Chondrocyte (in vitro differentiated cells): Measurements from ENCODE around the gene ENPP6. TPM values are rescaled to one million over a fixed set of nuclear protein-coding genes. Genes with fewer than 3 reads are reported as not detected.

ENCODE experiments used
- DNase-seq: peaks from one replicate; pipeline ENCODE4 v3.0.0; 2021; ENCODE audit warnings: mixed read lengths, low spot score
- H3K27ac Mint-ChIP-seq: one replicate; pipeline ENCODE4 v1.8.0; 2021; ENCODE audit warnings: mild to moderate bottlenecking, moderate library complexity, mixed read lengths; ENCODE audit not compliant: unreplicated experiment
- H3K27me3 Mint-ChIP-seq: 2 replicates; pipeline ENCODE4 v1.8.0; 2021; ENCODE audit warnings: low read depth, mixed read lengths
- H3K36me3 Mint-ChIP-seq: 2 replicates; pipeline ENCODE4 v1.8.0; 2021; ENCODE audit warnings: low read depth, mixed read lengths
- H3K4me1 Mint-ChIP-seq: 2 replicates; pipeline ENCODE4 v1.8.0; 2021; ENCODE audit warnings: low read depth, mild to moderate bottlenecking, mixed read lengths
- H3K4me3 Mint-ChIP-seq: one replicate; pipeline ENCODE4 v1.8.0; 2021; ENCODE audit warnings: mild to moderate bottlenecking, moderate library complexity, mixed read lengths; ENCODE audit not compliant: unreplicated experiment
- H3K9me3 Mint-ChIP-seq: 2 replicates; pipeline ENCODE4 v1.8.0; 2021; ENCODE audit warnings: low read depth, mixed read lengths
- total RNA-seq: library from RNA; stranded (reverse); gene quantifications from 3 replicates; pipeline ENCODE4 v1.2.1, GENCODE V29; 2021
- TF ChIP-seq, protein P1 (sequence below): fragments of 200-600 bp; sonication (generic); IDR thresholded peaks from 2 replicates; pipeline ENCODE4 v1.5.0; 2021; ENCODE audit warnings: antibody characterized with exemption, mild to moderate bottlenecking, moderate library complexity

The ENPP6 gene
- total RNA-seq, 1 donor from 2014 or later: not detected

DNA sequence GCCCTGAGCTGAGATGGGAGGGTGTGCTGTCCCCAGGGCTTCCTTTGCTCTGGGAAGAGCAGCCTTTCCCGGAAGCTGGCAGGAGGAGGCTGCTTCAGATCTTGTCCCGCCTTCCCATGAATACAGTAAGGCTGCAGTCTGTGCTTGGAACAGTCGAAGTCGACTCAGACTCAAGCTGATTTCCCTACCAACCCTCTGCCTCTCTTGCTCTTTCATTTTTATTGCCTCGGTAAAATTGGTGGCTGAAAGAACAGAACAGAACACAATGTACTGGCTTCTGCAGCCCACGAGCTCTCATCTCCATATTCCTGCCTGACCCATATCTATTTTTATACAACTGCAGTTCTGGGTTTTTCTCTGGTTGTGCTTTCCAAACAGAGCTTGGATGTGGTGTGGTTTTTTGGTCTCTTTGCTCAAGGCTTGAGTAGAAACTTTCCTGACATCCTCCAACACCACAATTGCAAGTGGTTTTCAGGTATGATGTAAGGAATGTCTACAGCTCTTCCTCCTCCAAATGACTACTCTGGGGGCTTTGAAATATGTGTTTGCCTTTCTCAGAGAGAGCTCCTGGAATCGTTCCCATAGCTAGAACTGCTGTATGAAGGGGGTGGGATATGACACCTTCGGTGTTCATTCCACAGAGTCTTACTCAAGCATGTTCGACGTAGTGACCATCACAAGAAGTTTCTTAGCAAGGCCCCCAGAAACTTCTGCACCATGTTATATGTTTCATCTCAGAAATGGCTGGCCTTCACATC is 61.3 kb downstream of the ENPP6 start:
- TF ChIP-seq, protein P1, sequence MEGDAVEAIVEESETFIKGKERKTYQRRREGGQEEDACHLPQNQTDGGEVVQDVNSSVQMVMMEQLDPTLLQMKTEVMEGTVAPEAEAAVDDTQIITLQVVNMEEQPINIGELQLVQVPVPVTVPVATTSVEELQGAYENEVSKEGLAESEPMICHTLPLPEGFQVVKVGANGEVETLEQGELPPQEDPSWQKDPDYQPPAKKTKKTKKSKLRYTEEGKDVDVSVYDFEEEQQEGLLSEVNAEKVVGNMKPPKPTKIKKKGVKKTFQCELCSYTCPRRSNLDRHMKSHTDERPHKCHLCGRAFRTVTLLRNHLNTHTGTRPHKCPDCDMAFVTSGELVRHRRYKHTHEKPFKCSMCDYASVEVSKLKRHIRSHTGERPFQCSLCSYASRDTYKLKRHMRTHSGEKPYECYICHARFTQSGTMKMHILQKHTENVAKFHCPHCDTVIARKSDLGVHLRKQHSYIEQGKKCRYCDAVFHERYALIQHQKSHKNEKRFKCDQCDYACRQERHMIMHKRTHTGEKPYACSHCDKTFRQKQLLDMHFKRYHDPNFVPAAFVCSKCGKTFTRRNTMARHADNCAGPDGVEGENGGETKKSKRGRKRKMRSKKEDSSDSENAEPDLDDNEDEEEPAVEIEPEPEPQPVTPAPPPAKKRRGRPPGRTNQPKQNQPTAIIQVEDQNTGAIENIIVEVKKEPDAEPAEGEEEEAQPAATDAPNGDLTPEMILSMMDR: no peak
- Mint-ChIP-seq H3K27ac (peak overlapping the region; percentile 1), H3K36me3 (no peaks in the 10 kb centered on the region)

GRCh38 chr4:184154199-184154598 is 63.5 kb downstream of the ENPP6 start:
- Mint-ChIP-seq H3K36me3 (no peaks in the 10 kb centered on the region), H3K9me3 (peaks cover 3% of the 10 kb centered on the region), H3K27me3 (peaks cover 8% of the 10 kb centered on the region), H3K4me1 (peaks cover 9% of the 10 kb centered on the region), H3K27ac (no peak overlapping the region), H3K4me3 (no peak overlapping the region)
- TF ChIP-seq, protein P1: no peak
- no peak for DNase-seq

More for the DNA sequence above, 61.3 kb downstream of the ENPP6 start:
- H3K4me1 Mint-ChIP-seq: peaks cover 9% of the 10 kb centered on the region
- H3K27me3 Mint-ChIP-seq: peaks cover 13% of the 10 kb centered on the region
- H3K4me3 Mint-ChIP-seq: no peak overlapping the region
- peaks cover 3% of the 10 kb centered on the region for H3K9me3 Mint-ChIP-seq
- DNase-seq: no peak

GRCh38 chr4:184153781-184154180 is 63.9 kb downstream of the ENPP6 start:
- DNase-seq: no peak
- H3K36me3 Mint-ChIP-seq: no peaks in the 10 kb centered on the region
- no peak overlapping the region for H3K4me3 Mint-ChIP-seq
- TF ChIP-seq, protein P1: no peak
- H3K27ac Mint-ChIP-seq: no peak overlapping the region
- H3K4me1 Mint-ChIP-seq: peaks cover 9% of the 10 kb centered on the region
- H3K27me3 Mint-ChIP-seq: peaks cover 8% of the 10 kb centered on the region
- peaks cover 3% of the 10 kb centered on the region for H3K9me3 Mint-ChIP-seq

DNA sequence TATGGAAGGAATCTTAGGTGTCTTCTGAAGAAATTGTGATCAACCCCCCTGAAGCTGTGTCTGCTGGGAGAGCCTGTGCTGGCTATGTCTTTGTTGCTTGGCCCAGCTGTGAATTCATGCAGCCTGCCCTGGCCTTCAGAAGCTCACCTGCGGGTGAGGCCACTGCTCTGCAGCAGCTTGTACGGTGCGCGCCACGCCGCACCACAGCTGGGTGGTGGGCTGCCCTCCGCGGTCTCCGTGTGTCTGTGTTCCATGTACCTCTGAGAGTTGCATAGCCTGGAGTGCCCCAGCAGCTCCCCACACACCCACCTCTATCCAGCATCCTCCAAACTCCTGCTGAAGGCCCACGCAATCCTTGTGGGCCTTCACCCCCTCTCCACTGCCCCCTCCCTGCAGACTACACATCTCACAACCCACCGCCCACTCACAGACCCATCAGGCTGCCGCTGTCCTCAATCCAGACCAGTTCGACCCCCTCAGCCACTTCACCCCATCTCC is 65.6 kb downstream of the ENPP6 start:
- no peak overlapping the region for H3K4me3 Mint-ChIP-seq
- peaks cover 18% of the 10 kb centered on the region for H3K4me1 Mint-ChIP-seq
- no peak for DNase-seq
- H3K27ac Mint-ChIP-seq: no peak overlapping the region
- peaks cover 1% of the 10 kb centered on the region for H3K9me3 Mint-ChIP-seq
- peaks cover 7% of the 10 kb centered on the region for H3K27me3 Mint-ChIP-seq
- TF ChIP-seq, protein P1: no peak
- H3K36me3 Mint-ChIP-seq: no peaks in the 10 kb centered on the region

GRCh38 chr4:184150102-184150839 is 67.4 kb downstream of the ENPP6 start:
- H3K4me1 Mint-ChIP-seq: peaks cover 10% of the 10 kb centered on the region
- TF ChIP-seq, protein P1: no peak
- DNase-seq: no peak
- no peak overlapping the region for H3K27ac Mint-ChIP-seq
- H3K9me3 Mint-ChIP-seq: no peaks in the 10 kb centered on the region
- no peak overlapping the region for H3K4me3 Mint-ChIP-seq
- peaks cover 1% of the 10 kb centered on the region for H3K27me3 Mint-ChIP-seq
- no peaks in the 10 kb centered on the region for H3K36me3 Mint-ChIP-seq
